SKM-1 (cell line): ENCODE data around the gene BICD2.

Source experiments
- DNase-seq: peaks from one replicate; lab custom pipeline; 2025; ENCODE audit not compliant: unreplicated experiment; lab: John Stamatoyannopoulos, UW

Gene BICD2

DNA sequence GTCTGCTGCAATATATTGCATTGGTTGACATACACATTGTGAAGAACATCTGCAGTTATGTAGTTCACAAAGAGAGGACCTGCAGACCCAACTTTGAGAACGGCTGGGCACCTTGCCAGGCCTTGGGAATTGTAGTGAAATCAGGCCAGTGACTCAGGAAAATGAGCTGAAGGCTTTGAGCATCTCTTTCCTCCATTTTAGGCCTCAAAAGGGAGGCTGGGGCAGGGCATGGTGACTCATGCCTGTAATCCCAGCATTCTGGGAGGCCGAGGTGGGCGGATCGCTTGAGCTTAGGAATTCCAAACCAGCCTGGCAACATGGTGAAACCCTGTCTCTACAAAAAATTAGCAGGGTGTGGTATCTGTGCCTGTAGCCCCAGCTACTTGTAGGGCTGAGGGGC lies 93.3 kb downstream of the BICD2 start:
- DNase-seq = no peak

- peak; percentile 67 for DNase-seq
Observed at GRCh38 chr9:92669890-92670708, 94.5 kb downstream of the BICD2 start, which contains the start of gene IPPK. Gene IPPK (minus strand): TSS chr9:92670131. CDS start chr9:92669988, 143 bp downstream.

DNA sequence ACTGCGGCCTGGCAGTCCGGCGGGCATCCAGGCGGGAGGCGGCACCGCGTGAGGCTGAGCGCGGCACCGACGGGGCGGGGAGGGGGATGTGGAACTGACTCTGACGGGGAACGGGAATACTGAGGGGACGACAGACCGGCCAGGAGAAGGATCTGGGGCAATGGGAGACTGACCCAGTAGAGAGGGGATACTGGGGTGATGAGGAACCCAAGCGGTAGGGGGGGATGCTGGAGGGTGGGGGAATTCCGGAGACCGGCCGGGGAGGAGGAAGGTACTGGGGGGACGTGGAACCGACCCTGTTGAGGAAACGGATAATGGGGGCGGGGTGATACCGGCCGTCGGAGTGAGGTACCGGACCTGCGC lies 95.1 kb downstream of the BICD2 start:
- DNase-seq = no peak

GRCh38 chr9:92668746-92669526 lies 95.7 kb downstream of the BICD2 start:
- DNase-seq = no peak

- no peak for DNase-seq
Observed at GRCh38 chr9:92666912-92667532, 97.6 kb downstream of the BICD2 start.

- DNase-seq = no peak
Observed at GRCh38 chr9:92666236-92666635, 98.4 kb downstream of the BICD2 start.

GRCh38 chr9:92665836-92666235 lies 98.8 kb downstream of the BICD2 start:
- DNase-seq = no peak

GRCh38 chr9:92664394-92665152 lies 100.1 kb downstream of the BICD2 start:
- DNase-seq = no peak

GRCh38 chr9:92663951-92664350 lies 100.7 kb downstream of the BICD2 start:
- no peak for DNase-seq

GRCh38 chr9:92663126-92663525 lies 101.5 kb downstream of the BICD2 start:
- no peak for DNase-seq

DNA sequence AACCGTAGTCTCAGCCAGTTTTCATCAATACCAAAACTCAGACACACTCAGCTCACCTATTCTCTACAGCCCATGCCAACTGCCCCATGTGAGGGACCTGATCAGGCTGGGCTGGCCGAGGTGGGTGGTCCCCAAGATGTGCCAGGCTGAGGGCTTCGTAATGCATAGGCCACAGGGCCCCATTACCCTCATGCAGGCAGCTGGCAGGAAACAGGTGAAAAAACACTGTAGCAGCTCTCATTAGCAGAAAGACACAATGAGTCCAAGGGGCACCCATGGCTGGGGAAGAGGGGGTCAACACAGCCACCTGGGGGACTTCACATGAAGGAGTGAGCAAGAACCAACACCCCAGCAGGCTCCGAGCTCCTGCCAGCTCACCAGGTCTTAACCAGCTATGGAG lies 102.9 kb downstream of the BICD2 start:
- no peak for DNase-seq
